C4-2B (cell line): ENCODE data around the gene ABHD17A.

Experiments
- H3K27ac ChIP-seq: fragments of 450-650 bp; 2 replicates; pipeline ENCODE4 v1.5.1; 2017
- CTCF ChIP-seq: fragments of 450-650 bp; conservative IDR thresholded peaks from 2 replicates; pipeline ENCODE4 v1.5.1; 2017; ENCODE audit warnings: mild to moderate bottlenecking
- ZFX ChIP-seq: fragments of 450-650 bp; IDR thresholded peaks from 2 replicates; pipeline ENCODE4 v1.6.1; 2017

Gene ABHD17A

GRCh38 chr19:1875646-1876495 lies 9.4 kb downstream of the ABHD17A start:
- peak; percentile 63; the same call in 1 of the 2 replicates for TF ChIP-seq ZFX
- no peak for TF ChIP-seq CTCF
- H3K27ac ChIP-seq: peak overlapping the region; percentile 96

GRCh38 chr19:1875265-1875645 lies 10.0 kb downstream of the ABHD17A start:
- peak overlapping the region; percentile 96 for H3K27ac ChIP-seq

- TF ChIP-seq ZFX (no peak), CTCF (no peak)
- peak overlapping the region; percentile 96 for H3K27ac ChIP-seq
These were observed 10.6 kb downstream of the ABHD17A start for GRCh38 chr19:1874554-1875185.

- peak overlapping the region; percentile 96 for H3K27ac ChIP-seq
- 0 out of 2 replicates have a peak, but pooled peaks have one; percentile 46 for TF ChIP-seq ZFX
- no peak for TF ChIP-seq CTCF
These were observed 11.5 kb downstream of the ABHD17A start for GRCh38 chr19:1873524-1874473.

GRCh38 chr19:1872807-1873523 lies 12.3 kb downstream of the ABHD17A start:
- no peak for TF ChIP-seq CTCF
- peak overlapping the region; percentile 96 for H3K27ac ChIP-seq

GRCh38 chr19:1871630-1872029 lies 13.7 kb downstream of the ABHD17A start:
- peak overlapping the region; percentile 96 for H3K27ac ChIP-seq
- TF ChIP-seq ZFX (no peak), CTCF (no peak)

GRCh38 chr19:1871140-1871597 lies 14.1 kb downstream of the ABHD17A start:
- peak overlapping the region; percentile 96 for H3K27ac ChIP-seq
- TF ChIP-seq ZFX: peak; percentile 42; the same call in 1 of the 2 replicates
- TF ChIP-seq CTCF: no peak
